Subcutaneous adipose tissue (tissue), 4 donors: ENCODE results near the gene PPP3R1. TPM values are rescaled to one million over a fixed set of nuclear protein-coding genes. Genes with fewer than 3 reads are reported as not detected.

Experiments
- total RNA-seq, 4 donors: library from RNA; depleted of rRNA; stranded (reverse); fragments of >200 nt; gene quantifications; one replicate each; pipeline ENCODE4 v1.1.0, GENCODE V29; 2016
- TF ChIP-seq, protein P1 (sequence below): fragments of 450-650 bp; IDR thresholded peaks from one replicate; pipeline ENCODE4 v1.5.1; 2016; ENCODE audit warnings: low read depth, mild to moderate bottlenecking, control low read depth, antibody characterized with exemption, moderate library complexity

Gene PPP3R1
- total RNA-seq, 4 donors from 2014 or later = 68.6 to 86.3 (median 70.1) TPM

- TF ChIP-seq, protein P1, sequence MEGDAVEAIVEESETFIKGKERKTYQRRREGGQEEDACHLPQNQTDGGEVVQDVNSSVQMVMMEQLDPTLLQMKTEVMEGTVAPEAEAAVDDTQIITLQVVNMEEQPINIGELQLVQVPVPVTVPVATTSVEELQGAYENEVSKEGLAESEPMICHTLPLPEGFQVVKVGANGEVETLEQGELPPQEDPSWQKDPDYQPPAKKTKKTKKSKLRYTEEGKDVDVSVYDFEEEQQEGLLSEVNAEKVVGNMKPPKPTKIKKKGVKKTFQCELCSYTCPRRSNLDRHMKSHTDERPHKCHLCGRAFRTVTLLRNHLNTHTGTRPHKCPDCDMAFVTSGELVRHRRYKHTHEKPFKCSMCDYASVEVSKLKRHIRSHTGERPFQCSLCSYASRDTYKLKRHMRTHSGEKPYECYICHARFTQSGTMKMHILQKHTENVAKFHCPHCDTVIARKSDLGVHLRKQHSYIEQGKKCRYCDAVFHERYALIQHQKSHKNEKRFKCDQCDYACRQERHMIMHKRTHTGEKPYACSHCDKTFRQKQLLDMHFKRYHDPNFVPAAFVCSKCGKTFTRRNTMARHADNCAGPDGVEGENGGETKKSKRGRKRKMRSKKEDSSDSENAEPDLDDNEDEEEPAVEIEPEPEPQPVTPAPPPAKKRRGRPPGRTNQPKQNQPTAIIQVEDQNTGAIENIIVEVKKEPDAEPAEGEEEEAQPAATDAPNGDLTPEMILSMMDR = no peak
Measured at GRCh38 chr2:68196120-68196716, 56.1 kb downstream of the PPP3R1 start.

DNA sequence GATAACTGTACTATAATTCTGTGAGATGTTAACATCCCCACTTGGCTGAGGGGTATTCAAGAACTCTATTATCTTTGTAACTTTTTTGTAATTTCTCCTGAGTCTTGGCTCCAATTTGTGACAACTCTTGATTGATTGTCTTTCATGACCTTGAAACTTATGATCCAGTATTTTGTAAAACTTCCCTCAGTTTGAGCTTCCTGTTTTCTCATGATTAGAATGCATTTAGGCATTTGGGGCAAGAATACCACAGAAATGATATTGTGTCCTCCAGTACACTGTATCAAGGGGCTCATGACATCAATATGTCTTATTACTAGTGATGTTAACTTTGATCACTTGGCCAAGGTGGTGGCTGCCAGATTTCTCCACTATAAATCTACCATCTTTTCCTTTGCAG is 57.2 kb downstream of the PPP3R1 start:
- TF ChIP-seq, protein P1 = no peak

DNA sequence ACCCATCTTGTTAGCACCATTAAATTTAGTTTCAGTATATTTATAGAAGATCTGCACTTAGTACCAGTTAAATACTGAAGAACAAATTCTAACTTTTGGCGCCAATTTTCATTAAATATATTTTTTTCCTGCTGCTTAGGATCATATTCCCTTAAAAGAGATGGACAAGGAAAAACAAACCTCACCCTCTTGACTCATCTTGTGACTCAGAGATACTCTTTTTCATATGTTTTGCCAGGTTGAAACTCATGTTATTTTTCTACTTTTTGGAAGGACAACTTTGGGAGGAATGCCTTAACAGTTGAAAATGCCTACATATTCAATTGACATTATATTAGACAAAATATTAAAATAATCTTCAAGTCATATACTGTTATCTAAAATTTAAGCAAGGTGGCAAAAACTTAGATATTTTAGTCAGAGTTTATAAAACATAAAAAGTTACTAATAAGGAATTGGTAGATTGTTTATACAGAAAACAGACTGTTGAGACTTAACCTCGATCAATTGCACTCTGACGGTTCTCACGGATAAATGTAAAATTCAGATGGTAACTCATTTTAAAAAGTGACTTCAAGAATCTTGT is 58.5 kb downstream of the PPP3R1 start:
- TF ChIP-seq, protein P1 = no peak

DNA sequence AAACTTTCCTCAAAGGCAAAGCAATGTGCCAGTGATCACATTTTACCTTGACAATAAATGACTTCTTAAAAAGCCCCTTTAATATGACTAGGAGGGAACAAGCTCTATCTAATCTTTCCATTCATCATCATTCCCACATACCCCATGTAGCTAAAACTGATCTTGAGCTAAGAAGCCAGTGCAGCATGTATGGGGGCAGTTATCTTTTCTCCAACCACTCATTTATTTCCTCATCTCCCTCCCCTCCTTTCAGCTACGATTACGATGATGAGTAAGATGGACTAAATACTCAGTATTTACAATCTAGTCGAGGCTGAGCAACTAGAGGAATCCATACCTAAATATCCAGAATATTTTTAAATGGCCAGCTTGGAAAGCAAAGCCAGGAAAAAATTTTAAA is 59.2 kb downstream of the PPP3R1 start:
- TF ChIP-seq, protein P1 = no peak

GRCh38 chr2:68190991-68191731 is 61.2 kb downstream of the PPP3R1 start:
- TF ChIP-seq, protein P1 = no peak

DNA sequence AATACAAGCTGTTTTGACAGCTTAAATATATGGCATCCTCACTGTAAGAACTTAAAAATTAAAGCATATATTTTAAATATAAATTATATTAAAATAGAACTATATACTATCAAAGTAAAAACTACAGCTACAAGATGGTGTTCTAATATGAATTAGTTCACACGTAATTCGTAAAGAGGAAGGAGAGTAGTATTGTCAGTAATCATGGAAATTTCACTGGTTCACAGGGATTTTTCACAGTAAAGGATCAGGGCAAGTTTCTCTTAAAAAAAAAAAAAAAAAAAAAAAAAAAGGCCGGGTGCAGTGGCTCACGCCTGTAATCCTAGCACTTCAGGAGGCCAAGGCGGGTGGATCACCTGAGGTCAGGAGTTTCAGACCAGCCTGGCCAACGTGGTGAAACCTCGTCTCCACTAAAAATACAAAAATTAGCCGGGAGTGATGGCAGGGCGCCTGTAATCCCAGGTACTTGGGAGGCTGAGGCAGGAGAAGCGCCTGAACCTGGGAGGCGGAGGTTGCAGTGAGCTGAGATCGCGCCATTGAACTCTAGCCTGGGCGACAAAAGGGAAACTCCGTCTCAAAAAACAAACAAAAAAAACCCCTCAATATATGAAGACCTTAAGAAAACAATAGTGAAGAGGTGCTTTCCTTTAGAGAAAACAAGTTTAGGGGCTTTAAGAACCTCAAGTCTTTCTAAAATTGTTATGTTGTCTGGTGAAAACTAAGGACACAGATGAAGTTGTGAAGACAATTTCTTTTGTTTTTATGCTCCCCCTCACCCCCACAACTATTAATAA is 62.1 kb downstream of the PPP3R1 start:
- TF ChIP-seq, protein P1 = no peak

DNA sequence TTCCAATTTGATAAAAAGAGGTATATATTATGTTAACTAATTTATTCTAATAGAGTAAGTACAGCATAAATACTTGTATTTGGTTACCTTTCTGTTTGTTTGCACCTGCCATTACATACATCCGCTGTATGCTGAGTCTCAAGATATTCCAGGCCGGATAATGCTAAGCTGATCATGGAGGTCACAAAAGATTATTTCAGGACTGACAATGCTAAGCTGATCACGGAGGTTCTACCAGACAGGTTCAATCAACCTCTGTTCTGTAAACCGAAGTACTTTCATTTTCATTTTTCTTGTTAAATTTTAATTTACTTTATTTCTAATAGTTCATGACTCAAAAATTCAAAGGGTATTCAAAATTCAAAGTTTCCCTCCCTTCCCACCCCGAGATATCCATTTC is 63.5 kb downstream of the PPP3R1 start:
- TF ChIP-seq, protein P1 = no peak
